Thyroid gland (tissue), 4 donors: Measurements from ENCODE around the gene LAPTM4A. TPM values are rescaled to one million over a fixed set of nuclear protein-coding genes. Genes with fewer than 3 reads are reported as not detected.

ENCODE experiments used
- DNase-seq, 2 donors: peaks; one replicate each; pipeline ENCODE4 v3.0.0-alpha.2; 2019
- H3K27ac ChIP-seq, 3 donors: fragments of 200-600 bp; sonication (generic); 1 replicate in 2 of 3; 2 replicates in 1 of 3; pipeline ENCODE4 v1.5.1; 2016 to 2019; ENCODE audit warnings: mild to moderate bottlenecking in 1 of 3, moderate library complexity in 1 of 3
- H3K27me3 ChIP-seq: fragments of 200-600 bp; sonication (generic); one replicate; pipeline ENCODE4 v1.5.1; 2019
- H3K36me3 ChIP-seq, 2 donors: fragments of 200-600 bp; sonication (generic); one replicate each; pipeline ENCODE4 v1.5.1; 2016 to 2019
- H3K4me1 ChIP-seq, 2 donors: fragments of 200-600 bp; sonication (generic); one replicate each; pipeline ENCODE4 v1.5.1; 2017 to 2019
- H3K4me3 ChIP-seq, 3 donors: fragments of 200-600 bp; sonication (generic); replicated peaks in 1 of 3; 1 replicate in 2 of 3; 2 replicates in 1 of 3; pipeline ENCODE4 v1.5.1; 2016; ENCODE audit warnings: mild to moderate bottlenecking in 1 of 3
- H3K9me3 ChIP-seq: fragments of 200-600 bp; sonication (generic); one replicate; pipeline ENCODE4 v1.5.1; 2017
- POLR2A ChIP-seq, 2 donors: fragments of 450-650 bp; IDR thresholded peaks; one replicate each; pipeline ENCODE4 v1.6.1; 2017; ENCODE audit warnings: antibody characterized with exemption in 2 of 2, mild to moderate bottlenecking in 2 of 2, moderate library complexity in 1 of 2
- WGBS, 2 donors: methylation state at CpG; one replicate each; pipeline ENCODE4 v1.1.5; 2017; 5-methylcytosine and 5-hydroxymethylcytosine counted together
- intact Hi-C: fragments of 100-400 bp; cut with DNase I; formaldehyde crosslinking; loops from one replicate; pipeline ENCODE4 v1.15.1; 2023
- total RNA-seq, 4 donors: library from RNA; depleted of rRNA; stranded (reverse); fragments of >200 nt; gene quantifications; one replicate each; pipeline ENCODE4 v1.2.3, GENCODE V29; 2016
- TF ChIP-seq, protein P1 (sequence below), 6 experiments: fragments of 200-600 bp in 3 of 6; fragments of 450-650 bp in 3 of 6; sonication (generic) in 3 of 6; IDR thresholded peaks; one replicate each; pipeline ENCODE4 v1.5.1; 2016 to 2019; ENCODE audit warnings: antibody characterized with exemption in 6 of 6, mild to moderate bottlenecking in 2 of 6, inconsistent platforms in 1 of 6, moderate library complexity in 1 of 6

LAPTM4A gene
- total RNA-seq, 4 donors from 2014 or later, result 159 to 300 (median 187) TPM

GRCh38 chr2:20030224-20030623 lies 21.2 kb downstream of the LAPTM4A start:
- H3K36me3 ChIP-seq, result peaks cover 34 to 46% of the 10 kb centered on the region in 2 donors
- no peak for DNase-seq
- H3K4me1 ChIP-seq, result peaks cover 0 to 8% of the 10 kb centered on the region in 2 donors
- H3K27me3 ChIP-seq, result no peaks in the 10 kb centered on the region
- intact Hi-C loops, result no loop called here
- TF ChIP-seq, protein P1, sequence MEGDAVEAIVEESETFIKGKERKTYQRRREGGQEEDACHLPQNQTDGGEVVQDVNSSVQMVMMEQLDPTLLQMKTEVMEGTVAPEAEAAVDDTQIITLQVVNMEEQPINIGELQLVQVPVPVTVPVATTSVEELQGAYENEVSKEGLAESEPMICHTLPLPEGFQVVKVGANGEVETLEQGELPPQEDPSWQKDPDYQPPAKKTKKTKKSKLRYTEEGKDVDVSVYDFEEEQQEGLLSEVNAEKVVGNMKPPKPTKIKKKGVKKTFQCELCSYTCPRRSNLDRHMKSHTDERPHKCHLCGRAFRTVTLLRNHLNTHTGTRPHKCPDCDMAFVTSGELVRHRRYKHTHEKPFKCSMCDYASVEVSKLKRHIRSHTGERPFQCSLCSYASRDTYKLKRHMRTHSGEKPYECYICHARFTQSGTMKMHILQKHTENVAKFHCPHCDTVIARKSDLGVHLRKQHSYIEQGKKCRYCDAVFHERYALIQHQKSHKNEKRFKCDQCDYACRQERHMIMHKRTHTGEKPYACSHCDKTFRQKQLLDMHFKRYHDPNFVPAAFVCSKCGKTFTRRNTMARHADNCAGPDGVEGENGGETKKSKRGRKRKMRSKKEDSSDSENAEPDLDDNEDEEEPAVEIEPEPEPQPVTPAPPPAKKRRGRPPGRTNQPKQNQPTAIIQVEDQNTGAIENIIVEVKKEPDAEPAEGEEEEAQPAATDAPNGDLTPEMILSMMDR (IDR thresholded peaks at IDR 0.05), result no peak
- TF ChIP-seq POLR2A (IDR thresholded peaks at IDR 0.05), result no peak
- H3K9me3 ChIP-seq, result no peaks in the 10 kb centered on the region
- H3K4me3 ChIP-seq, result no peak overlapping the region
- WGBS, 2 donors, result 97 to 98% methylated on average over 6 of the region's 6 CpGs
- H3K27ac ChIP-seq, result no peak overlapping the region

- DNase-seq, result no peak
- no peak overlapping the region for H3K27ac ChIP-seq
- H3K4me3 ChIP-seq, result no peak overlapping the region
- H3K27me3 ChIP-seq, result no peaks in the 10 kb centered on the region
- TF ChIP-seq, protein P1 (IDR thresholded peaks at IDR 0.05), result no peak
- TF ChIP-seq POLR2A (IDR thresholded peaks at IDR 0.05), result no peak
- no peaks in the 10 kb centered on the region for H3K9me3 ChIP-seq
- peaks cover 10 to 26% of the 10 kb centered on the region in 2 donors for H3K36me3 ChIP-seq
- peaks cover 0 to under 1% of the 10 kb centered on the region in 2 donors for H3K4me1 ChIP-seq
- WGBS, 2 donors, result 84 to 86% methylated on average over 3 of the region's 3 CpGs
- intact Hi-C loops, result no loop called here
Observed at GRCh38 chr2:20027705-20028434, 23.6 kb downstream of the LAPTM4A start.

DNA sequence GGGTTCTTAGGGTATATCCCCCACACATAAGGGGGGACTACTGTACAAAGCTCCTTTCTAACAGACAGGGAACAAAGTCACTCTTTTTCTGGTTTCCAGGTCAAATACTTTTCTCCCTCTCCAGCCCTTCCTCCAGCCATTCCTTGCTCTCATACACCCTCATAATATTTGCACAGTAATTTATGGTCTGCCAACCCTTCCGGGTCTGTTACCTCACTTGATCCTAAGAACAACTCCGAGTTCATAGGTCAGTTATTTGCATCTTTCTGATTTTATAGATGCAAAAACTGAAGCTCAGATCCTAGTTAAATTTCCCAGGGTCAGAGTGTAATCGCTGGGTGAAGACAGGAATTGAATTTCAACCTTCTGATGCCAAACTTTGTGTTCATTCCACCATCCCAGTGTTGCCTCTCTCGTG lies 24.2 kb downstream of the LAPTM4A start:
- Histone ChIP-seq H3K27ac (no peak overlapping the region), H3K4me1 (no peaks in the 10 kb centered on the region), H3K4me3 (no peak overlapping the region), H3K36me3 (peaks cover 7 to 20% of the 10 kb centered on the region in 2 donors), H3K27me3 (no peaks in the 10 kb centered on the region), H3K9me3 (no peaks in the 10 kb centered on the region)
- no peak for TF ChIP-seq POLR2A (IDR thresholded peaks at IDR 0.05)
- TF ChIP-seq, protein P1 (IDR thresholded peaks at IDR 0.05), result no peak
- no peak for DNase-seq
- intact Hi-C loops, result no loop called here
- WGBS, 2 donors, result 83 to 87% methylated on average over 4 of the region's 4 CpGs

DNA sequence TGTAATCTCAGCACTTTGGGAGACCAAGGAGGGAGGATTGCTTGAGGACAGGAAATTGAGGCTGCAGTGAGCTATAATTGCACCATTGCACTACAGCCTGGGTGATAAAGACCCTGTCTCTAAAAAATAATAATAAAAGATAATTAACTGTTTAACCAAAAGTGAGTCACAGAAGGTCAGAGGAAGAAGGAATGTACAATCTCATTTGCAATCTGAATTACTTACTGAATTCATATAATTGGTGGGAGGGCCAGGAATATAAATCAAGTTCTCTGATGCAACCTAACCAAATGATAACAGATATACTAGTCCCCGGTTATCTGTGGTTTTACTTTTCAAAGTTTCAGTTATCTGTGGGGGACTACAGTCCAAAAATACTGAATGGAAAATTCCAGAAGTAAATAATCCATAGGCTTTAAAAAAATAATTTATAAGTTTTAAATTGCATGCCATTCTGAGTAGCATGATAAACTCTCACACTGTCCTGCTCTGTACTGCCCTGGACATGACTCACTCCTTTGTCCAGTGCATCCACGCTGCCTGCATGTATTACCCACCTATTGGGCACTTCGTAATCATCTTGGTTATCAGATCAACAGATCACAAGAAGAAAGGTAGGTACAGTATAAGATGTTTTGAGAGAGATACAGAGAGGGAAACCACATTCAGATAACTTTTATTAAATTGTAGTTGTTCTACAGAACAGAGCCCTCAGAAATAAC lies 26.2 kb downstream of the LAPTM4A start:
- intact Hi-C loops, result no loop called here
- H3K36me3 ChIP-seq, result peaks cover 0 to 7% of the 10 kb centered on the region in 2 donors

More for the DNA sequence above, 26.2 kb downstream of the LAPTM4A start:
- no peaks in the 10 kb centered on the region for H3K27me3 ChIP-seq
- H3K4me1 ChIP-seq, result no peaks in the 10 kb centered on the region
- no peak for TF ChIP-seq POLR2A (IDR thresholded peaks at IDR 0.05)
- TF ChIP-seq, protein P1 (IDR thresholded peaks at IDR 0.05), result no peak
- H3K4me3 ChIP-seq, result no peak overlapping the region
- no peaks in the 10 kb centered on the region for H3K9me3 ChIP-seq
- WGBS, 2 donors, result 93 to 95% methylated on average over 3 of the region's 3 CpGs
- H3K27ac ChIP-seq, result no peak overlapping the region
- DNase-seq, result no peak
